GM21515 (cell line): Measurements from ENCODE around the gene EGF.
"Not testable (repeated sequence)": the region's sequence is repeated elsewhere in the genome, so short reads cannot be mapped to it uniquely, and the experiment has no call there.

ENCODE experiments used
- ATAC-seq: cut with Tn5 transposase; IDR thresholded peaks from one replicate; pipeline ENCODE4 v1.9.1; 2021; ENCODE audit not compliant: unreplicated experiment

Gene EGF

DNA sequence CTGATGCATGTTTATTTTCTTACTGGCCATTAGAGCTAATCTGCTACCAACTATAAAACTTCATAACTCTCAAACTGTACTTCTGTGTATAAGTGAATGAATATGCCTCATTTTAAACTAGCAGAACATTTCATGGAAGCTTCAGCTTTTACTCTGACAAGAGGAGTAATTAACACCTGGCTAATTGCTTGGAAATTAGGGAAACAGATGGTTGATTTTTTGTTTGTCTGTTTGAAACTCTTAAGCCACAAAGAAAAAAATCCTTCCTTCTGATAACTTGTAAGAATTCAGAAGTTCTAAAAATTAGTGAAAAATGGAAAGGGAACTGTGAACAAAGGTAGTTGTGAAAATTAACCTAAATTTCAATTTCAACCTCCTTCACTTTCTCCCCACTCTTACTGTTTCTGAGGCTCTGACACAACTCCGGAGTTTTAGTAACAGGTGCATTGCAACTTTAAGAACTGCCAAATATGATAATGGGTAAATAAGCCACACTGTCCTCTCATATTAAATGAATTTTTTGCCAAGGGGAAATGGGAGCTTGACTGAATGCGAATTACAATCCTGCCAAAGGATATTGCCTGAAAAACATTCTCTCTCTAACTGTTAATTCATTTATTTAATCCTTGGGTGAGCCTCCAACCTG is 1.0 kb downstream of the EGF start:
- no peak for ATAC-seq

DNA sequence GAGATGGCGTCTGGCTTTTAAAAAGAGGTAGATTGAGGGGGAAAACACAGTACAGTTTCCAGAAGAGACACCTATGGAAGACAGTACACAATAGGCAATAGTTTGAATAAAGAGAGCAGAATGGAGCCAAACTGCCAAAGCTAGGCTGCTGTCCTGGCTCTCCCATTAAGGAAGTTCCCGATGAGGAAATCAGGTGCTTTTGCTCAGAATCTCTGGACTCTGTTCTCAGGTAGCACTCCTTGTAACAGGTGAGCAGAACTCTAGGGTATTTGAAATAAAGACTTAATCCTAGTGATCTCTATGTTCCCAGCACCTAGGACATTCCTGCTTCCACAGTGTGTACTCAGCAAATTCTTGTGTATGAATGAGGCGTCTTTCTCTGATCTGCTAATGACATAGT is 1.6 kb downstream of the EGF start:
- ATAC-seq, result no peak

DNA sequence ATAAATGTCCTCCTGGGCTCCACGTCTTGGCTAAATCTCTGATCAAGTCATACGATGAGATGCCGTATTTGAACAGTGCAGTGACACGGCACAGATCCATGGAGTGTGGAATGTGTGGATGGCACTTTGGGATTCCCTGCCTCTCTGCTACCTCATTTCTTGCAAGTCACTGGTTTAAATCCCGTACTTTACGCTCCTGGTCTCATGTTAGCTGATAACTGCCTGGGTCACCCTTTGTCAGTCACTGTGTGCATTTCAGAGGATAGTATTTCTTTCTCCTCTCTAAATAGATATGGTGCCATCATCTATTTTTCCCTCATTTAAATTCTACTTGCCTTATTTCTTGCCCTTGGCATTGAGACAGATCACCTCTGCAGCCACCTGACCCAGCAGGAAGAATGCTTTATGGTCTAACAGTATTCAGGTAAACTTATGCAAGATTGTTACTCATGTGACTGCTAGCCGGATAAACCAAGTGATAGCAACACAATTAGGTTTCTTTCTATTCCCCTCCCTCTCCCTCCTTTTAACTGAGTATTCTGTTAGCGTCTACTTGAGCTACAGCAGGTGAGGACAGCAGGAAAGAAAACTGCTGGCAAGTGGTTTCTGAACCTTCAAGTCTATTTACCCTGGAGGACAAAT is 2.8 kb downstream of the EGF start:
- ATAC-seq, result no peak

DNA sequence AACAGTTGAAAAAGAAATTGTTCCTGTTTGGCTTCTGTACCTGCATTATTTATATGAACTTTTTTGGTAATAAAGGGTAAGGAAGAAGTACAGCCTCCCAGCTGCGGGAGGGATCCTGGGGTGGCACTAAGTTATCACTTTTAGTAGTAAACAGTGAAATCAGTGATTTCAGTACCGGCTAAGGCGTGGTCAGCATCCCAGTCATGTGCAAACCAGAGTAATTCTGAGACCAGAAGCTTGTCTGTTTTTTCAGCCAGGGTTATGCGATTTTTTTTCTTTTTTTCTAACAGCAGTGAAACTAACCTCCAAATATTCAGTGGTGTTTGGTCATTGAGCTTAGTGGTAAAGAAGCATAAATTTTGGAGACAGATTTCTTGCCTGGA is 3.3 kb downstream of the EGF start:
- no peak for ATAC-seq

DNA sequence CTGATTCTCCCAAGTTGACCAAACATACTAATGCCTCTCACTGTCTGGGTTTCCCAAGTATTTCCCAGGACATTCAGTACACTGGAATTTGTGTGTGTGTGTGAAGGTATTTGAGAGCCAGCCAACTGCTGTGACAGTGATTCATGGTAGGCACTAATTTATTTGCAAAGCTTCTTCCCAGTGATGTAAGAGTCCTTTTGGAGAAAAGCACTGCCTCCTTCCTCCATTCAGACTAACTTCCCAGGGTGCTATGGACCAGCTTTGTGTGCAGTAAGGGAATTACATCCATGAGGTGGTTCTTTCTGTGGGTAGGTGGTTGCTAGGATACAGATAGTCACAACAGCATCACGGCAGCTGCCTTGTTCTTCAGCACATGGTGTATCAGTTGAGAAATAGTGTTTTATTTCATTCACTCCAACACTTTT is 8.7 kb downstream of the EGF start:
- no peak for ATAC-seq

DNA sequence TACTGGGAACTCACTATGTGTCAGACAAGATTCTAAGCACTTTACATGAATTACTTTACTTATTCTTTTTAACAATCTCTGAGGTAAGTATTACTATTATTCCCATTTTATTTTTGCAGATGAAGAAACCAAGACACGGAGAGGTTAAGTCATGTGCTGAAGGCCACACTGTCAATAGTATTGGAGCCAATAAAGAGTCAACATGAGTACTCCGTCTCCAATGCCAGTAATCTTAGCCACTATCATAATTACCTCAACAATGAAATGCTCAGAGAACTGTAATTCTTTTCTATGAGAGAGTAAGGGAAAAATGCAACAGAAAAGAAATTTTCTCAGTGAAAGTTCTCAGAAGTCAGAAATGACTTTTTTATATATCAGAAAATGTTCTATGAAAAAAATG is 12.7 kb downstream of the EGF start:
- no peak for ATAC-seq

DNA sequence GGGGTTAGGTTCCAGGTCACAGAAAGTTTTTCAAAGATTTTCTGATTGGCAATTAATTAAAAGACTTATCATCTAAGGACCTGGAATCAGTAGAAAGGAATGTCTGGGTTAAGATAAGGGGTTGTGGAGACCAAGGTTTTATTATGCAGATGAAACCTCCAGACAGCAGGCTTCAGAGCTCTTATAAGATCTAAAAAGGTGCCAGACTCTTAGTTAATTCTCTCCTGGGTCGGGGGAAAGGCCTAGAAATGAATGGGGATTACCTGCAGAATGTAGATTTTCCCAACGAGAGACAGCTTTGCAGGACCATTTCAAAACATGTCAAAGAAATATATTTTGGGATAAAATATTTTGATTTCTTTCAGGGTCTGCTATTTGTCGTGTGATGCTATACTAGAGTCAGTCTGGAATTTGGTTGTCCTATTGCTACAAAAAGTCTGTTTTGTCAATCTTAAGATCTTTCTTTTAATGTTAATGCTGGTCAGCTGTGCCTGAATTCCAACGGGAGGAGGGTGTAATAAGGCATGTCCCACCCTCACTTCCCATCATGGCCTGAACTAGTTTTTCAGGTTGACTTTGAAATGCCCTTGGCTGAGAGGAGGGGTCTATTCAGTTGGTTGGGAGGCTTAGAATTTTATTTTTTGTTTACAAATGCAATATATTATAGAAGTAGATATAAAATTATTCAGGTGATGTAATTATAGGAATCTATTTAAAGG is 15.8 kb downstream of the EGF start:
- no peak for ATAC-seq

DNA sequence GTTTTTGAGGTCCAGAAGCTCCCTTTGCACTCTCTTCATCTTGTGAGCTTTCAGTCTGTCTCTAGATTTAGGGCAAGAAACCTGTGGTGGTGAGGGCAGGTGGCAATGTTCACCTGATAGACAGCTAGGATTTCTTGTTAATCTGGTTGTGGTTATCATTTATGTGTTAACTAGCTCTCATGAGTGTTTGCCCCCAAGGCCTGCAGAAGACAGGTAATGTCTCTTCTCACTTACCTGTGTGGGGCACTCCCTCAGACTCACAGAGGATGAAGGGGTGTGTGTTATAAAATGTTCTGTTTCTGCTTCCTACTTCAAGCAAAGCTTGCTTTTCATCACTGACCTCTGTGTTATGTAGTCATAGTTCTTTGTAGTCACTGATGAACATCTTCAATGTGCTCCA is 17.8 kb downstream of the EGF start:
- ATAC-seq, result no peak

DNA sequence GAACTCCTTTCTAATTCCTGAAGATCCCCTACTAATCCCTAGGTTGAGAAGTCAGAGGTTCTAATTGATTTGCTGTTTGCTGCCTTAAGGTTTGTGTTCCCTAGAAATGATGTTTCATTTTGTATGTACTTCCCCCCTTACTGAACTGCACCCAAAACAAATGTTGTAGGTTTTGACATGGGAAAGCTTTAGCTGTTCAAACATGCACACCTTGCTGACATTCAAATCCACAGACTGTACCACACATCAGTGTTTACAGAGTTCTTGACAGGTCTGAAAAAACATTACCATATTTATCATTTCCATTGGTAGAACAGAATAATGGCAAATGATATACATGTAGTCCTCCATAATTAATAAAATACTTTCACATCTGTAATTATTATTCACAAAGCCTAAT is 18.2 kb downstream of the EGF start:
- no peak for ATAC-seq

DNA sequence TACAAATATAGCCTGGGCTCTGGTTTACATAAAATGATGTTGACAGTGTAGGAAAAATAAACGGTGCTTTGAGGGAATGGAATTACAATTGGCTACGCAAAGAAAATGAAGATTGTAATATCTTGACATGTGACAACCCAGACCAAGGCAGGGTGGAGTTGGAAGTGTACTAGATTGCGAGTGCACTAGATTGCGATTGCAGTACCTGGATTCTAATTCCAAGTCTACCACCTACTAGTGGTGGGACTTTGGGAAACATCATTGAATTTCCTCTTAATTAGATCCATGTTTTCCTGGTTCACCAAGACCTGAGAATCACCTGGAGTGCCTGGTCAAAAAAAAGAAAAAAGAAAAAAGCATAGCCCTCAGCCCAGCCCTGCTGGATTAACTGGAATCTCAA is 18.6 kb downstream of the EGF start:
- no peak for ATAC-seq

DNA sequence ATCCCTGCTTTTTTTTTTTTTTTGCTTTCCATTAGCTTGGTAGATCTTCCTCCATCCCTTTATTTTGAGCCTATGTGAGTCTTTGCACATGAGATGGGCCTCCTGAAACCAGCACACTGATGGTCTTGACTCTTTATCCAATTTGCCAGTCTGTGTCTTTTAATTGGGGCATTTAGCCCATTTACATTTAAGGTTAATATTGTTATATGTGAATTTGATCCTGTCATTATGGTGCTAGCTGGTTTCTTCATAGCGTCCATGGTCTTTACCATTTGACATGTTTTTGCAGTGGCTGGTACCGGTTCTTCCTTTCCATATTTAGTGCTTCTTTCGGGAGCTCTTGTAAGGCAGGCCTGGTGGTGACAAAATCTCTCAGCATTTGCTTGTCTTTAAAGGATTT is 24.7 kb downstream of the EGF start:
- ATAC-seq, result not testable (repeated sequence)

DNA sequence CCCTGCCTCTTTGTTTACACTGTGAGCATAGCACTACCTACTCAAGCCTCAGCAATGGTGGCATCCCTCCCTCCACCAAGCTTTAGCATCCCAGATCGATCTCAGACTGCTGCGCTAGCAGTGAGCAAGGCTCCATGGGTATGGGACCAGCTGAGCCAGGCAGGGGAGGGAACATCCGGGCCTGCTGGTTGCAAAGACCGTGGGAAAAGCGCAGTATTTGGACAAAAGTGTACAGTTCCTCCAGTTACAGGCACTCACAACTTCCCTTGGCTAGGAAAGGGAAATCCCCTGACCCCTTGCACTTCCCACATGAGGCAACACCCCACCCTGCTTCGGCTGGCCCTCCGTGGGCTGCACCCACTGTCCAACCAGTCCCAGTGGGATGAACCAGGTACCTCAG is 26.5 kb downstream of the EGF start:
- ATAC-seq, result no peak

DNA sequence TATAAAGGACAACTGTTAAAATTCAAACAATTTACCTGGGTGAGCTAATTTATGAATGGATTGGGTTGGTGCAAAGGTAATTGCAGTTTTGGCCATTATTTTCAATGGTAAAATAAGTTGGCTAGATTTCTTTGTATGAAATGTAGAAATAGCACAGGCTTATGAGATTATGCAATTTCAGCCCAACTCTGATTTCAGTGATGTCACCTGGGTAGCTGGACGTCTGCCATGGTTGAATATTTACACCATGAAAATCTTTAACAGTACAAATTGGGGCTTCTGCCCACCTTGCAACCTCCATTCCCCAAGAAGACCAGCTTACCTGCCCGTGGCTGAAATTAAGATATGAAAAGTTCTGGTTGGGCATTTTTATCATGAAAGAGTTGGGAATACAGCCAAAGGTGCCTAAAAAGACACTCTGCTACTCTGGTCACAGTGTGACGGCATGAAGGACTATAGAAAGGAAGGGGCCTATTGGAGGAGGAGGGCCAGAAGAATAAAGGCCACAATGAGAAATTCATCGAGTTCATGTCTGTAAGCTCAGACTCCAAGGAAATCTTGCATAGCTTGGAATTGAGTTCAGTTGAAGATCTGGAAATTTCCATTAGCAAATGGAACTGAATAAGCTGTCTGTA is 29.7 kb downstream of the EGF start:
- no peak for ATAC-seq

DNA sequence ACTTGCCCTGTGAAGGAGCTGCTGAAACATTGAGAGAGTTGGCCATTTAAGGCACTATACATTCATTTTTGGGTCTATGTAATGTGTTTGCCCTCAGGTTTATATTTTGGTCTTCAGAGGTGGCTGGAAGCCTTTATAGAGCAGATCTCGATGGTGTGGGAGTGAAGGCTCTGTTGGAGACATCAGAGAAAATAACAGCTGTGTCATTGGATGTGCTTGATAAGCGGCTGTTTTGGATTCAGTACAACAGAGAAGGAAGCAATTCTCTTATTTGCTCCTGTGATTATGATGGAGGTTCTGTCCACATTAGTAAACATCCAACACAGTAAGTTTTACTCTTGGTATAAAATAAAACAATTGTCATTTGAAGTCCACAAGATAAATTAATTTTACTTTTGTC is 31.1 kb downstream of the EGF start:
- ATAC-seq, result no peak

DNA sequence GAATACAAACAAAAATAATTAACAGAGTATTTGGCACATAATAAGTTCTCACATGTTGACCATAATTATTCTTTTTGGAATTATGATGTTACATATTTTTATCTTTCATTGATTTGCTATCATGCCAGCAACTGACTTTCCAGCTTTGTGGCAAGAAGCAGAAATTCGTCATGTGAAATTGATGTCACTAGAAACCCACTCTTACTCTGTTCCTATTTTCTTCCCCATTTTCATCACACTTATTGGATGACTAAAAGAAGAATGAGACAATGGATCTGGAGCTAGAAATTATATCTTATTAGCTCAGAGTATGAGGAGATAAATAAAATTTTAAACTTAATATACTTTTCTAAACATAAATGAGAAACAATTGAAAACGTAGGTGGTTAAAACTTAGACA is 31.9 kb downstream of the EGF start:
- no peak for ATAC-seq

DNA sequence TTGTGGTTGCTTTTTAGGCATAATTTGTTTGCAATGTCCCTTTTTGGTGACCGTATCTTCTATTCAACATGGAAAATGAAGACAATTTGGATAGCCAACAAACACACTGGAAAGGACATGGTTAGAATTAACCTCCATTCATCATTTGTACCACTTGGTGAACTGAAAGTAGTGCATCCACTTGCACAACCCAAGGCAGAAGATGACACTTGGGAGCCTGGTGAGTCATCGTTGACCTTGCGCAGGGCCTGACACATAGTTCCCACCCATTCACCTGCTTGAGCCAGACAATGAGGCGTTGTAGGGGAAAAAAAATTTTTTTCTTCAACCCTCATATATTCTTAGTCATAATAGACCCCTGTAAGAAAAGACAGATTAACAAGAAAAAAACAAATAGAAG is 32.4 kb downstream of the EGF start:
- no peak for ATAC-seq

DNA sequence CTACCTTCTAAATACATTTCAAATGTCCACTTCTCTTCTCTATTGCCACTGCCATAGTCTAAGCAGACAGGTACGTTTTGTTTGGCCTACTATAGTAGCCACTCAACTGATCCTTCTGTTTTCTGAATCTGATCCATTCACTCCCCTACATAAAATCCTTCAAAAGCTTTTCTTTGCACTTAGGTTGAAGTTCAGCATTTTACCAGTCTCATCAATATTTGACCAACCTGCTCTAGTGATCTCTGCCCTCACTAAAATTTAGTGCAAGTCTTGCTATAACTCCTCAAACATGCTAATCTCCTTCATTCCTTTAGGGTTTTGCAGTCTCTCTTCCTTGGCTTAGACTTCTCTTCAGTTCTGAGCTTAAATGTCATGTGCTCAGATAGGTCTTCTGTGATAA is 33.4 kb downstream of the EGF start:
- no peak for ATAC-seq

DNA sequence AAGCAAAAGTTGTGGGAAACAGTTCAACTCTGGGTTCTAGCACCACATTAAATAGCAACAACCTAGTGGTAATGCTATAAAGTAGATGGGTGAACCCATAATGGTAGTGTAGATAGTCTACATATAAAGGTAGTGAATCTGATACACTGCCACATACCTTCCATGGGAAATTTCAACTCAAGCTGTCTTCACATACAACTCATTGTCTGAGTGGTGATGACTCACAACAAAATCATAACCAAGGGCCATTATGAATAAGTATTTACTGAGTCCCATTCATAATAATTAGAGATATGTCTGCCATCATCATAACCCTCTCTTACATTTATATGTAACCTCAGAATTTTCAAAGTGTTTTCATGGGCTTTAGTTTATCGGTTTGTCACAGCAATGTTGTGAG is 34.8 kb downstream of the EGF start:
- no peak for ATAC-seq

DNA sequence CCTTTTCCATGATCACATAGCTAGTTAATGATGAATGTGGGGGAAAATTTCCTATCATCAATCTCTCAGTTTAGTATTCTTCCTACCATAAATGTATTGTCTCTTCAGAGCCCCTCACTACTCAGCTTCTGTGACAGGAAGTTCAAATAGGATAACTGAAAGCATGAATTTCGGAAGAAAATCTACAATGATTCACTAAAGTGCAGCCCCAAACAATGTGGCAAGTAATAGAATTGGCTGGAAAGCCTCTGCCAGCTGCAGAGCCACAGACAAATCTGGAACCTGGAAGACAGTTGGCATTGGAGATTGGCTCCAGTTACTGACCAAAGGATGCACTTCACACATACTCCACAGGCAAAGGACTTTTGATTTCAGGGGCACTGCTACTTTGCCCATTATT is 35.2 kb downstream of the EGF start:
- no peak for ATAC-seq

DNA sequence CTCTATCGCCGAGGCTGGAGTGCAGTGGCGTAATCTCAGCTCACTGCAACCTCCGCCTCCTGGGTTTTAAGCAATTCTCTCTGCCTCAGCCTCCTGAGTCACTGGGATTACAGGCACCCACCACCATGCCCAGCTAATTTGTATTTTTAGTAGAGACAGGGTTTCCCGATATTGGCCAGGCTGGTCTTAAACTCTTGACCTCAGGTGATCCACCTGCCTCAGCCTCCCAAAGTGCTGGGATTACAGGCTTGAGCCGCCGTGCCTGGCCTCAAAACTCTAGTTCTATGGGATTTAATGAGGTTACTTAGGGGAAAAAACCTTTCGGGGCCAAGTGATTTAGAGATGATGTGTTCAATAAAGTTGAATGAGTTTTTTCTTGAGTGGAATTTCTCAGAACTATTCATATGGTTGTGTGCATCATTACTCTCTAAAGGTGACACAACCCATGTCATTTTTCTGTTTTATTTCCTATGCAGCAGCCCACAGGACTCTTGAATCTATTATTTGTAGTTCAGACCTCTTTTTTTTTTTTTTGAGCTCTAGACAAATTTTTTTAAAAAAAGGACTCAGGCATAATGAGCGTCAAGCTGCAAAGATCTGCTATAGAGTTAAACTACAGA is 36.5 kb downstream of the EGF start:
- ATAC-seq, result not testable (repeated sequence)

DNA sequence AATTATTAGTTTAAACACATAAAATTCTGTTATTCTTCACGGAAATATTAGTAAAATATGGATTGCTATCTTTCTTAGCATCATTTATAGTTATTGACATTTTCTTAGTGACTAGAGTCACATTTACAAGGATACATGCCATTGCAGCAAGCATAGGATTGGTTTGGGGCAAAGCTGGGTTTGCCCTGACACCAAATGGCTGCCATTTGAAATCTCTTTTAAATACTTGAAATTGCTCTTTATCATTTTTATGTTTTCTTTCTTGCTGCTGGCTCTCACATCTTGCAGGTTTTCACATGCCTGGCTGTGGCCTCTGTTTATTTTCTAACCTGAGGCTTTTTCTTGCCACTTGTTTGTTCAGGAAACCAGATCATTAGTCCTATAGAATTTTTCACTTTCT is 39.9 kb downstream of the EGF start:
- no peak for ATAC-seq

DNA sequence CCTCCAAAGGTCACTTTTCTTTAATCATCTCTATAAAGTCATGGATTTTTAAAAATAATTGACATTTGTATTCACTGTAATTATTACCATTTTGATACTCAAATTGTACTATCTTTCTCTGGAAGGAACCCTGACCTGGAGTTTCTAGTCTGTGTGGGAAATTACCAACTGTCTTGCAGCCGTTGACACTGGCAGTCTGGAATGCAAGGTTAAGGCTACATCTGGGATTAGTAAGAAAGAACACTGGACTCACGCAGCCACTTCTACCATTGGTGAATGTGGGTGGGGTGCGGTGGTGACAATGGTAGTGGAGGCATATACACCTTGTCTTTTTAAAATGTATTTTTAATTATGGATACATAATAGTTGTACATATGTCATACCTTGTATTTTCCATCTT is 40.9 kb downstream of the EGF start:
- ATAC-seq, result no peak
